OCI-LY3 (cell line): ENCODE measurements around the gene OPCML.

Experiments
- H2AFZ ChIP-seq: fragments of 200-600, 300-600 bp; shearing (Covaris generic); 2 replicates; pipeline ENCODE4 v1.6.0; 2014; ENCODE audit warnings: antibody characterized with exemption, low read depth, low read length
- H3K27ac ChIP-seq: fragments of 200-600, 300-600 bp; sonication (generic); 2 replicates; pipeline ENCODE4 v1.5.1; 2014; ENCODE audit warnings: mild to moderate bottlenecking, low read length, moderate library complexity, mixed read lengths
- H3K27me3 ChIP-seq: fragments of 200-600, 300-600 bp; sonication (generic); 2 replicates; pipeline ENCODE4 v1.6.1; 2014; ENCODE audit warnings: low read depth, low read length, mixed read lengths
- H3K36me3 ChIP-seq: fragments of 200-600, 300-600 bp; sonication (generic); replicated peaks from 2 replicates; pipeline ENCODE3; 2014; ENCODE audit warnings: low read depth, low read length, mixed read lengths
- H3K4me1 ChIP-seq: fragments of 300-600, 200-600 bp; sonication (generic); 2 replicates; pipeline ENCODE4 v1.6.1; 2014; ENCODE audit warnings: low read length, mixed read lengths
- H3K4me2 ChIP-seq: fragments of 200-600, 300-600 bp; sonication (generic); 2 replicates; pipeline ENCODE4 v1.6.1; 2014; ENCODE audit warnings: low read length, mixed read lengths
- H3K4me3 ChIP-seq: fragments of 300-600, 200-600 bp; sonication (generic); 2 replicates; pipeline ENCODE4 v1.5.1; 2014; ENCODE audit warnings: antibody characterized with exemption, mild to moderate bottlenecking, low read length, moderate library complexity
- H3K79me2 ChIP-seq: fragments of 300-600, 200-600 bp; shearing (Covaris generic); 2 replicates; pipeline ENCODE4 v1.6.1; 2014; ENCODE audit warnings: mild to moderate bottlenecking, low read length, mixed read lengths
- H3K9ac ChIP-seq: fragments of 300-600, 200-600 bp; shearing (Covaris generic); 2 replicates; pipeline ENCODE4 v1.6.0; 2014; ENCODE audit warnings: mild to moderate bottlenecking, low read length, moderate library complexity
- H3K9me3 ChIP-seq: fragments of 200-600, 300-600 bp; shearing (Covaris generic); 2 replicates; pipeline ENCODE4 v1.6.1; 2014; ENCODE audit warnings: low read length, mixed read lengths; ENCODE audit not compliant: insufficient read depth
- H4K20me1 ChIP-seq: fragments of 200-600, 300-600 bp; sonication (generic); 2 replicates; pipeline ENCODE4 v1.6.1; 2016; ENCODE audit warnings: low read length, mixed read lengths; ENCODE audit not compliant: insufficient read depth
- CTCF ChIP-seq: fragments of 200-600, 300-600 bp; sonication (generic); IDR thresholded peaks from 2 replicates; pipeline ENCODE4 v1.5.1; 2014; ENCODE audit warnings: antibody characterized with exemption, low read length, low read depth
- EZH2phosphoT487 ChIP-seq: fragments of 200-600 bp; shearing (Covaris generic); IDR thresholded peaks from 2 replicates; pipeline ENCODE4 v1.6.1; 2018; ENCODE audit warnings: antibody characterized with exemption, mixed run types, low read depth

OPCML gene

GRCh38 chr11:132665205-132665604 lies 867.1 kb downstream of the OPCML start:
- no peaks in the 10 kb centered on the region for H3K9me3 ChIP-seq
- H3K4me2 ChIP-seq = no peak overlapping the region
- H3K36me3 ChIP-seq = no peaks in the 10 kb centered on the region
- TF ChIP-seq EZH2phosphoT487 (no peak), CTCF (no peak)
- H3K4me1 ChIP-seq = no peaks in the 10 kb centered on the region
- H4K20me1 ChIP-seq = no peaks in the 10 kb centered on the region
- H3K4me3 ChIP-seq = no peak overlapping the region
- no peak overlapping the region for H3K9ac ChIP-seq
- no peak overlapping the region for H2AFZ ChIP-seq
- no peak overlapping the region for H3K27ac ChIP-seq
- H3K27me3 ChIP-seq = no peaks in the 10 kb centered on the region
- no peaks in the 10 kb centered on the region for H3K79me2 ChIP-seq

DNA sequence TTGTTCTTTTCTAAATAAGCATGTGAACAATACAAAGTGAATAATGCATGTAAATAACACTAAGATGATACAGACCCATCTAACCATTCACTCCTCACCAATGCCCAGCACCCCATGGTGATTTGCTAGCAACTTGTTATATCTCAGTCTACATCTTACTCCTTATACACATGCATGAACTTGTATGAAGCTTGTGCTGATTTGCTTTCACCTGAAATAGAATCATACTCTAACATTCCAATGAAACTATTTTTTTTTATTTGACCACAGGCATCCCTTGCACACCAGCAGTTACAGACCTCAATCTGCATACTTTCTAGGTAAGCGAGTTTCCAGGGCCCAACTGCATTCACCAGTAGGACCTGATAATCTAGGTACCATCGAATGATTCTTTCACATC lies 873.6 kb downstream of the OPCML start:
- Histone ChIP-seq H3K4me1 (no peaks in the 10 kb centered on the region), H3K36me3 (no peaks in the 10 kb centered on the region), H3K27me3 (no peaks in the 10 kb centered on the region), H3K4me2 (no peak overlapping the region), H3K4me3 (no peak overlapping the region), H3K9ac (no peak overlapping the region), H2AFZ (no peak overlapping the region), H3K79me2 (no peaks in the 10 kb centered on the region), H4K20me1 (no peaks in the 10 kb centered on the region), H3K27ac (no peak overlapping the region), H3K9me3 (no peaks in the 10 kb centered on the region)
- TF ChIP-seq EZH2phosphoT487 = no peak
- TF ChIP-seq CTCF = no peak

- Histone ChIP-seq H3K4me2 (no peak overlapping the region), H3K4me1 (no peaks in the 10 kb centered on the region), H3K36me3 (no peaks in the 10 kb centered on the region), H3K9ac (no peak overlapping the region), H3K4me3 (no peak overlapping the region), H2AFZ (no peak overlapping the region), H3K9me3 (no peaks in the 10 kb centered on the region), H4K20me1 (no peaks in the 10 kb centered on the region), H3K79me2 (no peaks in the 10 kb centered on the region), H3K27me3 (no peaks in the 10 kb centered on the region), H3K27ac (no peak overlapping the region)
- no peak for TF ChIP-seq EZH2phosphoT487
- TF ChIP-seq CTCF = no peak
Observed at GRCh38 chr11:132658004-132658403, 874.3 kb downstream of the OPCML start.

DNA sequence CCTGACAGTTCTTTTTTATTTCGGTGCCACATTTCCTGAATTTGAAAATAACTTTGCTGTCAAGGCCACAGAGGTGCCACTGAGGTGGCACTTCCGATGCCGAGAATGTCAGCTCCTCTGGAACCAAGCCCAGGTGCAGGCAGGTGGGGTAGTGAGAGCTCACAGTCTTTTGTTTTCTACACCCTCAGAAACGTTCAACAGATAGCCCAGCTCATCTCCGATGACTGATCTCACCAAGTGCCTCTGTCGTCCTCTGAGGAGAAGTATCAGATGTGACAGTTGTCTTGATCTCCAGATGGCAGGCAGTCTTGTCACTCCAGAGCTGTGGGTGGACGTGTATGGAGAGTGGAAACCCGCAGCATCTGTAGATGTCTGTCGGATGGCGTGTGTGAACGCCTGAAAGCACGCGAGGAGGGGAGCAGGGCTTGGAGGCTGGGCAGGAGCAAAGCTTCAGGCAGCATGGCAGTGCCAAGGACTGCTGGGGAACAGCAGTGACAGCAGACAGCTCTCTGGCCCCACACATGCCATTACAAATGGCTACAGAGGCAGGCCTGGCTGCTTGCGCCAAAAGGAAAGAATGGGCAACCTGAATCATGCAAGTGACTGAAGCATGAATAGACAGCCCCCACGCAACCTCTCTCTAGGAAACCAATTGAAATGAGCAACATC lies 877.0 kb downstream of the OPCML start:
- H3K27me3 ChIP-seq = no peaks in the 10 kb centered on the region
- TF ChIP-seq CTCF (no peak), EZH2phosphoT487 (no peak)
- no peak overlapping the region for H3K4me2 ChIP-seq
- H3K9ac ChIP-seq = no peak overlapping the region
- H2AFZ ChIP-seq = no peak overlapping the region
- H3K4me3 ChIP-seq = no peak overlapping the region
- H3K27ac ChIP-seq = no peak overlapping the region
- H4K20me1 ChIP-seq = no peaks in the 10 kb centered on the region
- no peaks in the 10 kb centered on the region for H3K79me2 ChIP-seq
- H3K9me3 ChIP-seq = no peaks in the 10 kb centered on the region
- H3K4me1 ChIP-seq = no peaks in the 10 kb centered on the region
- no peaks in the 10 kb centered on the region for H3K36me3 ChIP-seq
